OCI-LY1 (cell line): ENCODE results near the gene TPP1.

Source experiments
- EZH2 ChIP-seq: fragments of 200-600 bp; sonication (generic), shearing (Covaris generic); IDR thresholded peaks from 2 replicates; pipeline ENCODE4 v1.8.0; 2017; ENCODE audit warnings: borderline replicate concordance, mixed run types, mild to moderate bottlenecking, antibody characterized with exemption, low read length, moderate library complexity, mixed read lengths
- TF ChIP-seq, protein P1 (sequence below): fragments of 200-600 bp; sonication (generic), shearing (Covaris generic); IDR thresholded peaks from 2 replicates; pipeline ENCODE4 v1.5.1; 2017; ENCODE audit warnings: mild to moderate bottlenecking, antibody characterized with exemption, low read length, moderate library complexity, mixed read lengths

DNA sequence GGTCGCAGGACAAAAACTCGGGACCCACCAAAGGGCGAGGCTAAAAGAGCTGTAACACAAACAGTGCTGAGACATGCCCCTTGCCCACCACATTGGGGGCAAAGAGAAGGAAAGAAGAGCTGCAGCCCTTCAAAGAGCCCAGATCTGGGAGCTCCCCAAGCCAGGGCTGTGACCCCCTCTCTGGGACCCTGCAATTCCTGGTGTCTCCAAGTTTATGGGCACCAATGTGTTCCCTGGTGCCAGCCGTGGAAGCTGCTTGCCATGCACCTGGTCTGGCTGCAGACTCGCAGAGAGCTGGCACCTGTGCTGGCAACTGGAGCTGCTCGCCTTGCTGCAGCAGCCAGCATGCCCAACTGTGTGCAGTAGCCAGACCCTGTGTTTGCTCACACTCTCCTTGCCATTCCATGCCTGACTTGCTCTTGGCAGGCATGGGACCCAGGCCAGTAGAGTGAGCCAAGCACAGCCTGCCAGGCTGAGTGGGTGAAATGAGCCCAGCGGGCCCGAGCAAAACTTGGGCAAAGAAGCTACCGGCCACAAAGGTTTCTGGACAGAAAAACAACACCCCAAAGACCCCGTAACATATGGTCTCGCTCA is 31.8 kb downstream of the TPP1 start:
- TF ChIP-seq, protein P1, sequence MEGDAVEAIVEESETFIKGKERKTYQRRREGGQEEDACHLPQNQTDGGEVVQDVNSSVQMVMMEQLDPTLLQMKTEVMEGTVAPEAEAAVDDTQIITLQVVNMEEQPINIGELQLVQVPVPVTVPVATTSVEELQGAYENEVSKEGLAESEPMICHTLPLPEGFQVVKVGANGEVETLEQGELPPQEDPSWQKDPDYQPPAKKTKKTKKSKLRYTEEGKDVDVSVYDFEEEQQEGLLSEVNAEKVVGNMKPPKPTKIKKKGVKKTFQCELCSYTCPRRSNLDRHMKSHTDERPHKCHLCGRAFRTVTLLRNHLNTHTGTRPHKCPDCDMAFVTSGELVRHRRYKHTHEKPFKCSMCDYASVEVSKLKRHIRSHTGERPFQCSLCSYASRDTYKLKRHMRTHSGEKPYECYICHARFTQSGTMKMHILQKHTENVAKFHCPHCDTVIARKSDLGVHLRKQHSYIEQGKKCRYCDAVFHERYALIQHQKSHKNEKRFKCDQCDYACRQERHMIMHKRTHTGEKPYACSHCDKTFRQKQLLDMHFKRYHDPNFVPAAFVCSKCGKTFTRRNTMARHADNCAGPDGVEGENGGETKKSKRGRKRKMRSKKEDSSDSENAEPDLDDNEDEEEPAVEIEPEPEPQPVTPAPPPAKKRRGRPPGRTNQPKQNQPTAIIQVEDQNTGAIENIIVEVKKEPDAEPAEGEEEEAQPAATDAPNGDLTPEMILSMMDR = no peak
- TF ChIP-seq EZH2 = no peak
